Prostate gland (tissue), 2 donors: ENCODE results near the gene CHERP.

Source experiments
- POLR2A ChIP-seq: fragments of 450-650 bp; IDR thresholded peaks from one replicate; pipeline ENCODE4 v1.6.1; 2016; ENCODE audit warnings: antibody characterized with exemption, mild to moderate bottlenecking
- POLR2AphosphoS5 ChIP-seq: sonication (generic); formaldehyde crosslinking; IDR thresholded peaks from one replicate; pipeline ENCODE4 v1.6.1; 2017; ENCODE audit warnings: antibody characterized with exemption
- TF ChIP-seq, protein P1 (sequence below), 4 experiments: fragments of 200-600 bp in 2 of 4; fragments of 450-650 bp in 2 of 4; sonication (generic) in 2 of 4; IDR thresholded peaks; 1 replicate in 3 of 4; 2 replicates in 1 of 4; pipeline ENCODE4 v1.5.1; 2016 to 2019; ENCODE audit warnings: antibody characterized with exemption in 4 of 4, mild to moderate bottlenecking in 2 of 4, moderate library complexity in 2 of 4

- TF ChIP-seq, protein P1, sequence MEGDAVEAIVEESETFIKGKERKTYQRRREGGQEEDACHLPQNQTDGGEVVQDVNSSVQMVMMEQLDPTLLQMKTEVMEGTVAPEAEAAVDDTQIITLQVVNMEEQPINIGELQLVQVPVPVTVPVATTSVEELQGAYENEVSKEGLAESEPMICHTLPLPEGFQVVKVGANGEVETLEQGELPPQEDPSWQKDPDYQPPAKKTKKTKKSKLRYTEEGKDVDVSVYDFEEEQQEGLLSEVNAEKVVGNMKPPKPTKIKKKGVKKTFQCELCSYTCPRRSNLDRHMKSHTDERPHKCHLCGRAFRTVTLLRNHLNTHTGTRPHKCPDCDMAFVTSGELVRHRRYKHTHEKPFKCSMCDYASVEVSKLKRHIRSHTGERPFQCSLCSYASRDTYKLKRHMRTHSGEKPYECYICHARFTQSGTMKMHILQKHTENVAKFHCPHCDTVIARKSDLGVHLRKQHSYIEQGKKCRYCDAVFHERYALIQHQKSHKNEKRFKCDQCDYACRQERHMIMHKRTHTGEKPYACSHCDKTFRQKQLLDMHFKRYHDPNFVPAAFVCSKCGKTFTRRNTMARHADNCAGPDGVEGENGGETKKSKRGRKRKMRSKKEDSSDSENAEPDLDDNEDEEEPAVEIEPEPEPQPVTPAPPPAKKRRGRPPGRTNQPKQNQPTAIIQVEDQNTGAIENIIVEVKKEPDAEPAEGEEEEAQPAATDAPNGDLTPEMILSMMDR (IDR thresholded peaks at IDR 0.05), result no peak
- TF ChIP-seq POLR2A (no peak), POLR2AphosphoS5 (no peak)
Observed at GRCh38 chr19:16575282-16575681, 33.0 kb upstream of the CHERP start.
